ENCODE measurements around the gene TCF7L1. TPM values are rescaled to one million over a fixed set of nuclear protein-coding genes. Genes with fewer than 3 reads are reported as not detected.

The TCF7L1 gene
- total RNA-seq, 2 donors from 2014 or later: 71.9 to 73.3 TPM

- Mint-ChIP-seq H3K36me3 (ENCODE audit: low read depth) (peaks cover 39% of the 10 kb centered on the region), H3K4me3 (no peak overlapping the region), H3K4me1 (peaks cover 6% of the 10 kb centered on the region), H3K27me3 (ENCODE audit: insufficient read depth) (no peaks in the 10 kb centered on the region), H3K9me3 (no peaks in the 10 kb centered on the region), H3K27ac (no peak overlapping the region)
- Histone ChIP-seq H3K27ac (ENCODE audit: low read depth, low read length) (no peak overlapping the region), H3K4me1 (ENCODE audit: control insufficient read depth, insufficient read depth, low read length) (peaks cover 4% of the 10 kb centered on the region), H3K9ac (ENCODE audit: extremely low read depth, low read length, poor library complexity, severe bottlenecking) (no peak overlapping the region), H3K27me3 (ENCODE audit: control insufficient read depth, insufficient read depth, low read length, poor library complexity, severe bottlenecking) (no peaks in the 10 kb centered on the region), H3K9me3 (ENCODE audit: control insufficient read depth, low read length) (no peaks in the 10 kb centered on the region), H3K36me3 (ENCODE audit: control insufficient read depth, insufficient read depth, low read length) (peaks cover 24% of the 10 kb centered on the region), H3K4me3 (ENCODE audit: low read length) (no peak overlapping the region)
- 70 to 80% methylated on average over 4 to 6 of the region's 6 CpGs for WGBS, 2 experiments (ENCODE audit: insufficient coverage in 1 of 2, insufficient read length in 1 of 2)
- TF ChIP-seq, protein P1, sequence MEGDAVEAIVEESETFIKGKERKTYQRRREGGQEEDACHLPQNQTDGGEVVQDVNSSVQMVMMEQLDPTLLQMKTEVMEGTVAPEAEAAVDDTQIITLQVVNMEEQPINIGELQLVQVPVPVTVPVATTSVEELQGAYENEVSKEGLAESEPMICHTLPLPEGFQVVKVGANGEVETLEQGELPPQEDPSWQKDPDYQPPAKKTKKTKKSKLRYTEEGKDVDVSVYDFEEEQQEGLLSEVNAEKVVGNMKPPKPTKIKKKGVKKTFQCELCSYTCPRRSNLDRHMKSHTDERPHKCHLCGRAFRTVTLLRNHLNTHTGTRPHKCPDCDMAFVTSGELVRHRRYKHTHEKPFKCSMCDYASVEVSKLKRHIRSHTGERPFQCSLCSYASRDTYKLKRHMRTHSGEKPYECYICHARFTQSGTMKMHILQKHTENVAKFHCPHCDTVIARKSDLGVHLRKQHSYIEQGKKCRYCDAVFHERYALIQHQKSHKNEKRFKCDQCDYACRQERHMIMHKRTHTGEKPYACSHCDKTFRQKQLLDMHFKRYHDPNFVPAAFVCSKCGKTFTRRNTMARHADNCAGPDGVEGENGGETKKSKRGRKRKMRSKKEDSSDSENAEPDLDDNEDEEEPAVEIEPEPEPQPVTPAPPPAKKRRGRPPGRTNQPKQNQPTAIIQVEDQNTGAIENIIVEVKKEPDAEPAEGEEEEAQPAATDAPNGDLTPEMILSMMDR (conservative IDR thresholded peaks at IDR 0.05): no peak
- no peak for DNase-seq
These were observed 148.4 kb downstream of the TCF7L1 start for GRCh38 chr2:85281553-85281952.

GRCh38 chr2:85282914-85283313 lies 149.7 kb downstream of the TCF7L1 start:
- 92 to 93% methylated on average over 6 to 7 of the region's 7 CpGs for WGBS, 2 experiments (ENCODE audit: insufficient coverage in 1 of 2, insufficient read length in 1 of 2)
- H3K27ac ChIP-seq (ENCODE audit: low read depth, low read length): no peak overlapping the region
- no peaks in the 10 kb centered on the region for H3K9me3 ChIP-seq (ENCODE audit: control insufficient read depth, low read length)
- H3K9me3 Mint-ChIP-seq: no peaks in the 10 kb centered on the region
- peaks cover 47% of the 10 kb centered on the region for H3K36me3 Mint-ChIP-seq (ENCODE audit: low read depth)
- TF ChIP-seq, protein P1 (conservative IDR thresholded peaks at IDR 0.05): no peak
- H3K4me1 Mint-ChIP-seq: peaks cover 2% of the 10 kb centered on the region
- no peak overlapping the region for H3K4me3 ChIP-seq (ENCODE audit: low read length)
- peaks cover 37% of the 10 kb centered on the region for H3K36me3 ChIP-seq (ENCODE audit: control insufficient read depth, insufficient read depth, low read length)
- no peak for DNase-seq
- no peak overlapping the region for H3K9ac ChIP-seq (ENCODE audit: extremely low read depth, low read length, poor library complexity, severe bottlenecking)
- no peaks in the 10 kb centered on the region for H3K27me3 Mint-ChIP-seq (ENCODE audit: insufficient read depth)
- H3K4me1 ChIP-seq (ENCODE audit: control insufficient read depth, insufficient read depth, low read length): no peaks in the 10 kb centered on the region
- H3K27me3 ChIP-seq (ENCODE audit: control insufficient read depth, insufficient read depth, low read length, poor library complexity, severe bottlenecking): no peaks in the 10 kb centered on the region
- H3K4me3 Mint-ChIP-seq: no peak overlapping the region
- no peak overlapping the region for H3K27ac Mint-ChIP-seq

DNA sequence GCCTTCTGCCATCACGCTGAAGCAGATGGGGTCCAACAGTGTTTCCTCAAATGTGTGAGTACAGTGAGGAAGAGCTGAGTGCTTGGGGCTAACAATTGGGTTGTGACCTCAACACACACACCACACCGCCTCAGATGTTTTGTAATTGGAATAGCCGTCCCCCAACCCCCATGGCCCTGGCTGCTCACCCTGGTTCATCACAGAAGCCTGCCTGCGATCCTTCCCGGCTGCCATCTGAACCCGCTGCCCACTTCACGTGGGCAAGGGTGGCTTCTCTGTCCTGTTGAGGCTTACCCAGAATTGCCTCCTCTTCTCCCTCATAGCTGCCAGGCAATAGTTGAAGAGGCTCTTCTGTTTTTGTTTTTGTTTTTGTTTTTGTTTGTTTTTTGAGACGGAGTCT lies 150.4 kb downstream of the TCF7L1 start:
- no peak overlapping the region for H3K27ac ChIP-seq (ENCODE audit: low read depth, low read length)
- Mint-ChIP-seq H3K4me1 (peaks cover 7% of the 10 kb centered on the region), H3K9me3 (no peaks in the 10 kb centered on the region), H3K27me3 (ENCODE audit: insufficient read depth) (no peaks in the 10 kb centered on the region), H3K4me3 (no peak overlapping the region), H3K27ac (no peak overlapping the region), H3K36me3 (ENCODE audit: low read depth) (peaks cover 48% of the 10 kb centered on the region)
- DNase-seq: no peak
- H3K36me3 ChIP-seq (ENCODE audit: control insufficient read depth, insufficient read depth, low read length): peaks cover 41% of the 10 kb centered on the region
- 87 to 88% methylated on average over 6 to 8 of the region's 8 CpGs for WGBS, 2 experiments (ENCODE audit: insufficient coverage in 1 of 2, insufficient read length in 1 of 2)
- no peak overlapping the region for H3K4me3 ChIP-seq (ENCODE audit: low read length)
- H3K9ac ChIP-seq (ENCODE audit: extremely low read depth, low read length, poor library complexity, severe bottlenecking): no peak overlapping the region
- H3K4me1 ChIP-seq (ENCODE audit: control insufficient read depth, insufficient read depth, low read length): no peaks in the 10 kb centered on the region
- H3K9me3 ChIP-seq (ENCODE audit: control insufficient read depth, low read length): no peaks in the 10 kb centered on the region
- no peaks in the 10 kb centered on the region for H3K27me3 ChIP-seq (ENCODE audit: control insufficient read depth, insufficient read depth, low read length, poor library complexity, severe bottlenecking)
- TF ChIP-seq, protein P1 (conservative IDR thresholded peaks at IDR 0.05): no peak

All from endodermal cell (in vitro differentiated cells).